Liver (tissue), 9 donors: ENCODE results near the gene C4orf36. TPM values are rescaled to one million over a fixed set of nuclear protein-coding genes. Genes with fewer than 3 reads are reported as not detected.

ENCODE experiments used
- DNase-seq: peaks from one replicate; pipeline ENCODE4 v3.0.0-alpha.2; 2017; ENCODE audit warnings: low spot score
- H3K27ac ChIP-seq, 2 donors: one replicate each; pipeline ENCODE4 v1.7.0; 2013; ENCODE audit warnings: inconsistent platforms in 2 of 2, low read length in 2 of 2, control low read depth in 1 of 2, low read depth in 1 of 2, mild to moderate bottlenecking in 1 of 2
- H3K27me3 ChIP-seq, 4 donors: one replicate each; pipeline versions ENCODE4 v1.6.1 to v1.7.0; 2013; ENCODE audit warnings: low read length in 3 of 4, inconsistent platforms in 1 of 4, mild to moderate bottlenecking in 1 of 4, moderate library complexity in 1 of 4; ENCODE audit not compliant: control insufficient read depth in 4 of 4, insufficient read depth in 4 of 4
- H3K36me3 ChIP-seq, 4 donors: one replicate each; pipeline versions ENCODE4 v1.6.1 to v1.7.0; 2013; ENCODE audit warnings: low read length in 3 of 4, mild to moderate bottlenecking in 3 of 4, low read depth in 1 of 4, moderate library complexity in 1 of 4; ENCODE audit not compliant: control insufficient read depth in 4 of 4, insufficient read depth in 3 of 4
- H3K4me1 ChIP-seq, 4 donors: one replicate each; pipeline versions ENCODE4 v1.6.1 to v1.7.0; 2013; ENCODE audit warnings: low read length in 3 of 4, mild to moderate bottlenecking in 3 of 4, moderate library complexity in 1 of 4; ENCODE audit not compliant: control insufficient read depth in 4 of 4, insufficient read depth in 4 of 4
- H3K4me3 ChIP-seq, 3 donors: one replicate each; pipeline versions ENCODE4 v1.6.1 to v1.7.0; 2013; ENCODE audit warnings: low read length in 3 of 3, control low read depth in 1 of 3, low read depth in 1 of 3, mild to moderate bottlenecking in 1 of 3
- H3K9ac ChIP-seq, 2 donors: one replicate each; pipeline ENCODE4 v1.7.0; 2013; ENCODE audit warnings: low read length in 2 of 2, mild to moderate bottlenecking in 2 of 2, moderate library complexity in 2 of 2, control low read depth in 1 of 2, low read depth in 1 of 2
- H3K9me3 ChIP-seq, 4 donors: one replicate each; pipeline versions ENCODE4 v1.6.1 to v1.7.0; 2013; ENCODE audit warnings: low read length in 3 of 4; ENCODE audit not compliant: control insufficient read depth in 4 of 4
- ATF3 ChIP-seq: IDR thresholded peaks from 2 replicates; pipeline ENCODE4 v1.6.1; 2016; ENCODE audit warnings: antibody characterized with exemption
- CTCF ChIP-seq: fragments of 150-350 bp; IDR thresholded peaks from 2 replicates; pipeline ENCODE4 v1.5.1; 2017; ENCODE audit warnings: improper control_type of control experiment, low read depth, low read length; ENCODE audit not compliant: missing input control
- EGR1 ChIP-seq, 2 donors: IDR thresholded peaks; 2 replicates each; pipeline ENCODE4 v1.6.1; 2016 to 2018; ENCODE audit warnings: antibody characterized with exemption in 2 of 2, low read depth in 2 of 2
- FOXA1 ChIP-seq: IDR thresholded peaks from 2 replicates; pipeline ENCODE4 v1.6.1; 2016; ENCODE audit warnings: antibody characterized with exemption
- FOXA2 ChIP-seq: IDR thresholded peaks from 2 replicates; pipeline ENCODE4 v1.6.1; 2016; ENCODE audit warnings: antibody characterized with exemption
- GABPA ChIP-seq, 2 donors: IDR thresholded peaks in 1 of 2; conservative IDR thresholded peaks in 1 of 2; 2 replicates each; pipeline ENCODE4 v1.6.1; 2016; ENCODE audit warnings: antibody characterized with exemption in 2 of 2, mild to moderate bottlenecking in 1 of 2, moderate library complexity in 1 of 2
- HNF4A ChIP-seq, 2 donors: conservative IDR thresholded peaks; 2 replicates each; pipeline ENCODE4 v1.6.1; 2016; ENCODE audit warnings: antibody characterized with exemption in 2 of 2, mild to moderate bottlenecking in 2 of 2
- HNF4G ChIP-seq: IDR thresholded peaks from 2 replicates; pipeline ENCODE4 v1.6.1; 2016; ENCODE audit warnings: antibody characterized with exemption
- JUND ChIP-seq, 2 donors: IDR thresholded peaks; 2 replicates each; pipeline ENCODE4 v1.6.1; 2016; ENCODE audit warnings: antibody characterized with exemption in 2 of 2
- NR2F2 ChIP-seq: IDR thresholded peaks from 2 replicates; pipeline ENCODE4 v1.6.1; 2016; ENCODE audit warnings: antibody characterized with exemption
- RAD21 ChIP-seq, 2 donors: IDR thresholded peaks; 2 replicates each; pipeline ENCODE4 v1.6.1; 2016; ENCODE audit warnings: antibody characterized with exemption in 2 of 2, mild to moderate bottlenecking in 2 of 2
- RXRA ChIP-seq, 2 donors: IDR thresholded peaks; 2 replicates each; pipeline ENCODE4 v1.6.1; 2017 to 2018; ENCODE audit warnings: antibody characterized with exemption in 2 of 2, mild to moderate bottlenecking in 1 of 2
- SP1 ChIP-seq: IDR thresholded peaks from 2 replicates; pipeline ENCODE4 v1.6.1; 2018; ENCODE audit warnings: antibody characterized with exemption, mild to moderate bottlenecking
- TAF1 ChIP-seq: conservative IDR thresholded peaks from 2 replicates; pipeline ENCODE4 v1.6.1; 2016; ENCODE audit warnings: antibody characterized with exemption, mild to moderate bottlenecking
- YY1 ChIP-seq: IDR thresholded peaks from 2 replicates; pipeline ENCODE4 v1.6.1; 2016; ENCODE audit warnings: antibody characterized with exemption, mild to moderate bottlenecking
- WGBS: extraction: QIAGEN DNeasy Blood & Tissue Kit; methylation state at CpG from one replicate; pipeline ENCODE4 v1.1.7; 2013; 5-methylcytosine and 5-hydroxymethylcytosine counted together
- polyA plus RNA-seq, 2 donors: library from polyadenylated mRNA; stranded (reverse) in 1 of 2; unstranded in 1 of 2; fragments of 200-250 nt in 1 of 2; fragments of >200 nt in 1 of 2; fragmentation: Nextera tagmentation in 1 of 2; extraction: Ambion mirVana in 1 of 2; gene quantifications; one replicate each; pipeline versions ENCODE4 v1.2.1 to v1.2.3, GENCODE V29; 2013 to 2015
- total RNA-seq, 2 donors: library from RNA; depleted of rRNA; stranded (reverse); fragments of >200 nt; gene quantifications; one replicate each; pipeline ENCODE4 v1.2.3, GENCODE V29; 2014
- TF ChIP-seq, protein P1 (sequence below): IDR thresholded peaks from 2 replicates; pipeline ENCODE4 v1.6.1; 2016; ENCODE audit warnings: antibody characterized with exemption, mild to moderate bottlenecking
- TF ChIP-seq, protein P2 (sequence below): IDR thresholded peaks from 2 replicates; pipeline ENCODE4 v1.6.1; 2016; ENCODE audit warnings: antibody characterized with exemption
- TF ChIP-seq, protein P3 (sequence below): IDR thresholded peaks from 2 replicates; pipeline ENCODE4 v1.6.1; 2016; ENCODE audit warnings: antibody characterized with exemption
- donor health status: healthy.
- donor health status: healthy.
- donor health status: healthy.
- donor health status: healthy.
- donor health status: healthy.

Gene C4orf36
- total and polyA plus RNA-seq, 4 donors, result 0.09 TPM; not detected in 3

- H3K9me3 ChIP-seq, result no peaks in the 10 kb centered on the region
- peak overlapping the region; percentile 83 to 91 for H3K9ac ChIP-seq
- WGBS, result 14% methylated on average over 15 of the region's 15 CpGs
- no peak for DNase-seq
- peak; percentile 69 for TF ChIP-seq NR2F2
- TF ChIP-seq RAD21 (IDR thresholded peaks at IDR 0.05), result no peak
- TF ChIP-seq SP1, result no peak
- peak in 1 of 2 donors; percentile 6 for TF ChIP-seq GABPA (IDR thresholded peaks at IDR 0.05 in 1 of 2, conservative IDR thresholded peaks at IDR 0.05 in 1 of 2)
- TF ChIP-seq CTCF, result no peak
- TF ChIP-seq HNF4A (conservative IDR thresholded peaks at IDR 0.05), result no peak
- TF ChIP-seq YY1, result no peak
- TF ChIP-seq EGR1 (IDR thresholded peaks at IDR 0.05; ENCODE audit: low read depth in 2 of 2), result no peak
- TF ChIP-seq, protein P1, sequence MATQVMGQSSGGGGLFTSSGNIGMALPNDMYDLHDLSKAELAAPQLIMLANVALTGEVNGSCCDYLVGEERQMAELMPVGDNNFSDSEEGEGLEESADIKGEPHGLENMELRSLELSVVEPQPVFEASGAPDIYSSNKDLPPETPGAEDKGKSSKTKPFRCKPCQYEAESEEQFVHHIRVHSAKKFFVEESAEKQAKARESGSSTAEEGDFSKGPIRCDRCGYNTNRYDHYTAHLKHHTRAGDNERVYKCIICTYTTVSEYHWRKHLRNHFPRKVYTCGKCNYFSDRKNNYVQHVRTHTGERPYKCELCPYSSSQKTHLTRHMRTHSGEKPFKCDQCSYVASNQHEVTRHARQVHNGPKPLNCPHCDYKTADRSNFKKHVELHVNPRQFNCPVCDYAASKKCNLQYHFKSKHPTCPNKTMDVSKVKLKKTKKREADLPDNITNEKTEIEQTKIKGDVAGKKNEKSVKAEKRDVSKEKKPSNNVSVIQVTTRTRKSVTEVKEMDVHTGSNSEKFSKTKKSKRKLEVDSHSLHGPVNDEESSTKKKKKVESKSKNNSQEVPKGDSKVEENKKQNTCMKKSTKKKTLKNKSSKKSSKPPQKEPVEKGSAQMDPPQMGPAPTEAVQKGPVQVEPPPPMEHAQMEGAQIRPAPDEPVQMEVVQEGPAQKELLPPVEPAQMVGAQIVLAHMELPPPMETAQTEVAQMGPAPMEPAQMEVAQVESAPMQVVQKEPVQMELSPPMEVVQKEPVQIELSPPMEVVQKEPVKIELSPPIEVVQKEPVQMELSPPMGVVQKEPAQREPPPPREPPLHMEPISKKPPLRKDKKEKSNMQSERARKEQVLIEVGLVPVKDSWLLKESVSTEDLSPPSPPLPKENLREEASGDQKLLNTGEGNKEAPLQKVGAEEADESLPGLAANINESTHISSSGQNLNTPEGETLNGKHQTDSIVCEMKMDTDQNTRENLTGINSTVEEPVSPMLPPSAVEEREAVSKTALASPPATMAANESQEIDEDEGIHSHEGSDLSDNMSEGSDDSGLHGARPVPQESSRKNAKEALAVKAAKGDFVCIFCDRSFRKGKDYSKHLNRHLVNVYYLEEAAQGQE, result peak; percentile 60
- TF ChIP-seq JUND (IDR thresholded peaks at IDR 0.05), result no peak
- TF ChIP-seq TAF1, result no peak
- no peak for TF ChIP-seq FOXA1
- no peak for TF ChIP-seq ATF3
- peak in 1 of 2 donors; percentile 56 for TF ChIP-seq RXRA (IDR thresholded peaks at IDR 0.05)
- no peak for TF ChIP-seq HNF4G
- no peak for TF ChIP-seq FOXA2
- TF ChIP-seq, protein P2, sequence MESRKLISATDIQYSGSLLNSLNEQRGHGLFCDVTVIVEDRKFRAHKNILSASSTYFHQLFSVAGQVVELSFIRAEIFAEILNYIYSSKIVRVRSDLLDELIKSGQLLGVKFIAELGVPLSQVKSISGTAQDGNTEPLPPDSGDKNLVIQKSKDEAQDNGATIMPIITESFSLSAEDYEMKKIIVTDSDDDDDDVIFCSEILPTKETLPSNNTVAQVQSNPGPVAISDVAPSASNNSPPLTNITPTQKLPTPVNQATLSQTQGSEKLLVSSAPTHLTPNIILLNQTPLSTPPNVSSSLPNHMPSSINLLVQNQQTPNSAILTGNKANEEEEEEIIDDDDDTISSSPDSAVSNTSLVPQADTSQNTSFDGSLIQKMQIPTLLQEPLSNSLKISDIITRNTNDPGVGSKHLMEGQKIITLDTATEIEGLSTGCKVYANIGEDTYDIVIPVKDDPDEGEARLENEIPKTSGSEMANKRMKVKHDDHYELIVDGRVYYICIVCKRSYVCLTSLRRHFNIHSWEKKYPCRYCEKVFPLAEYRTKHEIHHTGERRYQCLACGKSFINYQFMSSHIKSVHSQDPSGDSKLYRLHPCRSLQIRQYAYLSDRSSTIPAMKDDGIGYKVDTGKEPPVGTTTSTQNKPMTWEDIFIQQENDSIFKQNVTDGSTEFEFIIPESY, result no peak
- TF ChIP-seq, protein P3, sequence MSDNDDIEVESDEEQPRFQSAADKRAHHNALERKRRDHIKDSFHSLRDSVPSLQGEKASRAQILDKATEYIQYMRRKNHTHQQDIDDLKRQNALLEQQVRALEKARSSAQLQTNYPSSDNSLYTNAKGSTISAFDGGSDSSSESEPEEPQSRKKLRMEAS, result no peak
- no peaks in the 10 kb centered on the region for H3K27me3 ChIP-seq
- peak overlapping the region; percentile 54 to 71 (median 67) for H3K4me3 ChIP-seq
- peak overlapping the region; percentile 90 to 99 for H3K27ac ChIP-seq
- no peaks in the 10 kb centered on the region for H3K36me3 ChIP-seq
- peaks cover 6 to 30% (median 15%) of the 10 kb centered on the region in 4 donors for H3K4me1 ChIP-seq
These were observed 42.0 kb upstream of the C4orf36 start for GRCh38 chr4:86934147-86934770.
